Psoas muscle (tissue), 8 donors: ENCODE measurements around the gene RPS26. TPM values are rescaled to one million over a fixed set of nuclear protein-coding genes. Genes with fewer than 3 reads are reported as not detected.
"Not testable (repeated sequence)": the region's sequence is repeated elsewhere in the genome, so short reads cannot be mapped to it uniquely, and the experiment has no call there.

Source experiments
- ATAC-seq, 4 donors: fragments of 200-7000 bp; cut with Tn5 transposase; one replicate each; pipeline ENCODE4 v1.9.1; 2020; ENCODE audit warnings: moderate library complexity in 3 of 4, mild to moderate bottlenecking in 2 of 4
- DNase-seq, 2 donors: peaks; one replicate each; pipeline ENCODE4 v3.0.0-alpha.2; 2020
- H3K27ac ChIP-seq: fragments of 200-600 bp; one replicate; pipeline ENCODE4 v1.8.0; 2022
- H3K27me3 ChIP-seq, 3 donors: fragments of 200-600 bp in 1 of 3; one replicate each; pipeline versions ENCODE4 v1.6.1 to v1.8.0; 2013 to 2022; ENCODE audit warnings: low read length in 2 of 3, mild to moderate bottlenecking in 2 of 3, moderate library complexity in 1 of 3; ENCODE audit not compliant: insufficient read depth in 3 of 3
- H3K36me3 ChIP-seq, 2 donors: fragments of 200-600 bp in 1 of 2; one replicate each; pipeline versions ENCODE4 v1.6.1 to v1.8.0; 2013 to 2022; ENCODE audit warnings: low read depth in 1 of 2, mild to moderate bottlenecking in 1 of 2, moderate library complexity in 1 of 2; ENCODE audit not compliant: insufficient read depth in 1 of 2
- H3K4me1 ChIP-seq: fragments of 200-600 bp; one replicate; pipeline ENCODE4 v1.8.0; 2022
- H3K4me3 ChIP-seq: fragments of 200-600 bp; one replicate; pipeline ENCODE4 v1.8.0; 2022; ENCODE audit warnings: mild to moderate bottlenecking
- H3K9me3 ChIP-seq: fragments of 200-600 bp; one replicate; pipeline ENCODE4 v1.8.0; 2022
- CTCF ChIP-seq: fragments of 200-600 bp; IDR thresholded peaks from one replicate; pipeline ENCODE4 v1.8.0; 2022; ENCODE audit warnings: antibody characterized with exemption
- WGBS, 3 donors: extraction: QIAGEN DNeasy Blood & Tissue Kit; methylation state at CpG; one replicate each; pipeline versions ENCODE4 v1.1.6 to v1.1.7; 2013; 5-methylcytosine and 5-hydroxymethylcytosine counted together
- intact Hi-C, 2 donors: fragments of 100-400 bp; cut with DNase I; formaldehyde crosslinking; loops; one replicate each; pipeline versions ENCODE4 v1.11.0 to v1.14.2; 2022
- polyA plus RNA-seq, 3 donors: library from polyadenylated mRNA; stranded (reverse); fragments of 200-250 nt; gene quantifications; one replicate each; pipeline ENCODE4 v1.2.3, GENCODE V29; 2013
- total RNA-seq, 4 donors: library from RNA; stranded (reverse); fragmentation: NEBNext Ultra II Directional in 2 of 4; extraction: Animal tissue kit (Norgen Biotek cat#: 25700) in 2 of 4; gene quantifications; one replicate each; pipeline versions ENCODE4 v1.2.1 to v1.2.4, GENCODE V29; 2021 to 2023
- donor health status: healthy with polysubstance abuse.
- donor health status: DM: no; HTN: no; CAD: no; lungs with moderate emphysema.
- donor health status: Bipolar disorder and iron deficiency.
- donor health status: healthy.
- donor health status: DM: yes; HTN: yes; CAD: no.
- donor health status: DM: no; HTN: no; CAD: no.
- donor health status: DM: no; HTN: no; CAD: no.
- donor health status: DM: yes; HTN: yes; CAD: no.

The RPS26 gene
- total and polyA plus RNA-seq, 7 donors: 16.6 to 1,360 (median 49.8) TPM

- no peak for ATAC-seq
- intact Hi-C loops: no loop called here
- 70 to 76% (median 76%) methylated on average over 4 of the region's 4 CpGs for WGBS, 3 donors
- Histone ChIP-seq H3K9me3 (no peaks in the 10 kb centered on the region), H3K4me3 (no peak overlapping the region), H3K4me1 (no peaks in the 10 kb centered on the region), H3K27ac (no peak overlapping the region), H3K36me3 (no peaks in the 10 kb centered on the region), H3K27me3 (no peaks in the 10 kb centered on the region)
- DNase-seq: no peak
- TF ChIP-seq CTCF: no peak
Observed at GRCh38 chr12:56071648-56072047, 29.9 kb downstream of the RPS26 start.

- H3K4me1 ChIP-seq: no peaks in the 10 kb centered on the region
- 80 to 94% (median 85%) methylated on average over 5 of the region's 5 CpGs for WGBS, 3 donors
- no peak overlapping the region for H3K27ac ChIP-seq
- H3K9me3 ChIP-seq: no peaks in the 10 kb centered on the region
- no peak for ATAC-seq
- DNase-seq: no peak
- no peak for TF ChIP-seq CTCF
- H3K4me3 ChIP-seq: no peak overlapping the region
- H3K27me3 ChIP-seq: peaks cover 0 to 2% (median 0%) of the 10 kb centered on the region in 3 donors
- intact Hi-C loops: no loop called here
- H3K36me3 ChIP-seq: no peaks in the 10 kb centered on the region
Observed at GRCh38 chr12:56074396-56074795, 32.7 kb downstream of the RPS26 start.

- H3K27me3 ChIP-seq, H3K36me3 ChIP-seq, DNase-seq, H3K4me3 ChIP-seq, intact Hi-C loops, H3K9me3 ChIP-seq, ATAC-seq, H3K4me1 ChIP-seq, H3K27ac ChIP-seq: not testable (repeated sequence)
- WGBS, 3 donors: 82 to 91% (median 89%) methylated on average over 9 of the region's 9 CpGs
Observed at GRCh38 chr12:56077966-56078365, 36.2 kb downstream of the RPS26 start.

GRCh38 chr12:56078427-56078826 is 36.7 kb downstream of the RPS26 start:
- no peak for DNase-seq
- Histone ChIP-seq H3K9me3 (no peaks in the 10 kb centered on the region), H3K4me3 (no peak overlapping the region), H3K4me1 (peaks cover 3% of the 10 kb centered on the region), H3K27ac (no peak overlapping the region), H3K36me3 (no peaks in the 10 kb centered on the region), H3K27me3 (peaks cover 0 to 9% (median 8%) of the 10 kb centered on the region in 3 donors)
- ATAC-seq: no peak
- intact Hi-C loops: no loop called here
- no peak for TF ChIP-seq CTCF
- 83 to 93% (median 92%) methylated on average over 1 of the region's 1 CpG for WGBS, 3 donors

- Histone ChIP-seq H3K4me1 (peaks cover 3% of the 10 kb centered on the region), H3K36me3 (no peaks in the 10 kb centered on the region), H3K27me3 (peaks cover 0 to 9% (median 8%) of the 10 kb centered on the region in 3 donors), H3K9me3 (no peaks in the 10 kb centered on the region), H3K4me3 (peak overlapping the region; percentile 72), H3K27ac (peak overlapping the region; percentile 71)
- intact Hi-C loops: no loop called here
- TF ChIP-seq CTCF: peak; percentile 66
- ATAC-seq (peak; percentile 84 to 92 (median 88)), DNase-seq (peak; percentile 89 to 90)
- 1 to 2% (median 2%) methylated on average over 48 to 50 of the region's 50 CpGs for WGBS, 3 donors
Observed at GRCh38 chr12:56078931-56079722, 37.4 kb downstream of the RPS26 start.
